Endodermal cell (in vitro differentiated cells): ENCODE data around the gene RFC1. TPM values are rescaled to one million over a fixed set of nuclear protein-coding genes. Genes with fewer than 3 reads are reported as not detected.
"Not testable (repeated sequence)": the region's sequence is repeated elsewhere in the genome, so short reads cannot be mapped to it uniquely, and the experiment has no call there.

Experiments
- DNase-seq: peaks from one replicate; pipeline ENCODE4 v3.0.0-alpha.2; 2017
- H3K27ac ChIP-seq: 2 replicates; pipeline ENCODE4 v1.5.1; 2013; ENCODE audit warnings: mild to moderate bottlenecking, low read depth, low read length, moderate library complexity
- H3K27me3 ChIP-seq: 2 replicates; pipeline ENCODE4 v1.6.1; 2013; ENCODE audit warnings: mild to moderate bottlenecking, low read length, moderate library complexity; ENCODE audit not compliant: insufficient read depth, control insufficient read depth, poor library complexity, severe bottlenecking
- H3K36me3 ChIP-seq: 2 replicates; pipeline ENCODE4 v1.7.0; 2013; ENCODE audit warnings: mild to moderate bottlenecking, low read length, moderate library complexity; ENCODE audit not compliant: control insufficient read depth, insufficient read depth
- H3K4me1 ChIP-seq: one replicate; pipeline ENCODE4 v1.7.0; 2013; ENCODE audit warnings: low read length; ENCODE audit not compliant: control insufficient read depth, insufficient read depth
- H3K4me3 ChIP-seq: 2 replicates; pipeline ENCODE4 v1.5.1; 2013; ENCODE audit warnings: mild to moderate bottlenecking, low read length, moderate library complexity
- H3K9ac ChIP-seq: 2 replicates; pipeline ENCODE4 v1.6.1; 2013; ENCODE audit warnings: mild to moderate bottlenecking, low read length, moderate library complexity; ENCODE audit not compliant: poor library complexity, severe bottlenecking; ENCODE audit errors: extremely low read depth
- H3K9me3 ChIP-seq: 2 replicates; pipeline ENCODE4 v1.6.1; 2013; ENCODE audit warnings: mild to moderate bottlenecking, low read length, moderate library complexity; ENCODE audit not compliant: control insufficient read depth
- H3K27ac Mint-ChIP-seq: 2 replicates; pipeline ENCODE4 v1.8.0; 2020; ENCODE audit warnings: mixed read lengths
- H3K27me3 Mint-ChIP-seq: 2 replicates; pipeline ENCODE4 v1.8.0; 2021; ENCODE audit warnings: mild to moderate bottlenecking, mixed read lengths; ENCODE audit not compliant: insufficient read depth
- H3K36me3 Mint-ChIP-seq: 2 replicates; pipeline ENCODE4 v1.8.0; 2020; ENCODE audit warnings: low read depth, mixed read lengths
- H3K4me1 Mint-ChIP-seq: 2 replicates; pipeline ENCODE4 v1.8.0; 2020; ENCODE audit warnings: mixed read lengths
- H3K4me3 Mint-ChIP-seq: 2 replicates; pipeline ENCODE4 v1.8.0; 2020; ENCODE audit warnings: mild to moderate bottlenecking, moderate library complexity, mixed read lengths
- H3K9me3 Mint-ChIP-seq: 2 replicates; pipeline ENCODE4 v1.8.0; 2020; ENCODE audit warnings: mild to moderate bottlenecking, mixed read lengths
- WGBS, 2 experiments: methylation state at CpG; one replicate each; pipeline versions ENCODE4 v1.1.5 to v1.1.7; 2013; ENCODE audit warnings: missing lambda C conversion rate in 2 of 2, mixed read lengths in 1 of 2; ENCODE audit not compliant: insufficient coverage in 1 of 2, insufficient read length in 1 of 2; 5-methylcytosine and 5-hydroxymethylcytosine counted together
- total RNA-seq, 2 donors: library from RNA; stranded (reverse); fragmentation: NEBNext Ultra II Directional in 1 of 2; extraction: Animal tissue kit (Norgen Biotek cat#: 25700) in 1 of 2; gene quantifications; 2 replicates in 1 of 2; 3 replicates in 1 of 2; pipeline ENCODE4 v1.2.1, GENCODE V29; 2021
- TF ChIP-seq, protein P1 (sequence below): fragments of 200-600 bp; sonication (generic); conservative IDR thresholded peaks from 2 replicates; pipeline ENCODE4 v1.5.0; 2021; ENCODE audit warnings: antibody characterized with exemption, mild to moderate bottlenecking

RFC1 gene
- total RNA-seq, 2 donors from 2014 or later: 56.4 to 57.0 TPM

DNA sequence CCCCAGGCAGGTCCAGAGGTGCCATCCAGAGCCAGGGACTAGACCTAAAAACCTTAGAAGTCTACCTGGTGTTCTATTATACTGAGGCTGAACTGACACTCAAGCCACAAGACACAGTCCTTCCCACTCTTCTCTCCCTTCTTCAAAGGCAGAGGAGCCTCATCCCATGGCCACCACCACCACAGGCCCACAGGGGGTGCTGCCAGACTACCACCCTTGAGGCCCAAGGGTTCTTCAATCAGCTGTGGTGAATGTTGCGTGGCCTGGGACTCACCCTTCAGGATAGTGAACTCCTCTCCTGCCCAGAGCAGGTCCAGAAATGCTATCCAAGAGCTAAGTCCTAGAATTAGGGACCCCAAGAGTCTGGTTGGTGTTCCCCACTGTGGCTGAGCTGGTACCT, 17.5 kb upstream of the RFC1 start:
- Histone ChIP-seq H3K4me1 (no peaks in the 10 kb centered on the region), H3K4me3 (no peak overlapping the region), H3K36me3 (no peaks in the 10 kb centered on the region), H3K9me3 (peaks cover 5% of the 10 kb centered on the region), H3K27ac (no peak overlapping the region), H3K9ac (no peak overlapping the region), H3K27me3 (no peaks in the 10 kb centered on the region)
- H3K27me3 Mint-ChIP-seq: peaks cover 18% of the 10 kb centered on the region
- no peak overlapping the region for H3K4me3 Mint-ChIP-seq
- TF ChIP-seq, protein P1, sequence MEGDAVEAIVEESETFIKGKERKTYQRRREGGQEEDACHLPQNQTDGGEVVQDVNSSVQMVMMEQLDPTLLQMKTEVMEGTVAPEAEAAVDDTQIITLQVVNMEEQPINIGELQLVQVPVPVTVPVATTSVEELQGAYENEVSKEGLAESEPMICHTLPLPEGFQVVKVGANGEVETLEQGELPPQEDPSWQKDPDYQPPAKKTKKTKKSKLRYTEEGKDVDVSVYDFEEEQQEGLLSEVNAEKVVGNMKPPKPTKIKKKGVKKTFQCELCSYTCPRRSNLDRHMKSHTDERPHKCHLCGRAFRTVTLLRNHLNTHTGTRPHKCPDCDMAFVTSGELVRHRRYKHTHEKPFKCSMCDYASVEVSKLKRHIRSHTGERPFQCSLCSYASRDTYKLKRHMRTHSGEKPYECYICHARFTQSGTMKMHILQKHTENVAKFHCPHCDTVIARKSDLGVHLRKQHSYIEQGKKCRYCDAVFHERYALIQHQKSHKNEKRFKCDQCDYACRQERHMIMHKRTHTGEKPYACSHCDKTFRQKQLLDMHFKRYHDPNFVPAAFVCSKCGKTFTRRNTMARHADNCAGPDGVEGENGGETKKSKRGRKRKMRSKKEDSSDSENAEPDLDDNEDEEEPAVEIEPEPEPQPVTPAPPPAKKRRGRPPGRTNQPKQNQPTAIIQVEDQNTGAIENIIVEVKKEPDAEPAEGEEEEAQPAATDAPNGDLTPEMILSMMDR: peak; percentile 57
- H3K4me1 Mint-ChIP-seq: no peaks in the 10 kb centered on the region
- H3K36me3 Mint-ChIP-seq: no peaks in the 10 kb centered on the region
- peak; percentile 52 for DNase-seq
- no peak overlapping the region for H3K27ac Mint-ChIP-seq
- peaks cover 8% of the 10 kb centered on the region for H3K9me3 Mint-ChIP-seq
- 88 to 92% methylated on average over 1 of the region's 1 CpG for WGBS, 2 experiments

DNA sequence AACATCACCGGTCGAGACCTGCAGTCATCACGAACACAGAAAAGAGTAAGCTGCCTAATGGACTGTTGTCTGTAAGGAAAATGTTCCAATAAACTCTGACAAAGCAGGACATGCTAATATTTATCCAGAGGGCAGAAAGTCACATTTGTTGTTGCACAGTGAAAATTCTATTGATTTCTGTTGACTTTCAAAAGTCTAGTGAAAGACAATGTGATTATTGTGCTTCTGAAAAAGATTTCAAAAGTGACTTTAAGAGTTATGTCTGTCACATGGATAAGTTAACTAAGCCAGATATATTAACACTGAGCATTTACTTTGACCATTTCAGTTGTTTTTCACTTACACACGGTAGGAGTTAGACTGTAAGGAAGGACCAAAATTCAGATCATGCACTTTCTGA, 9.3 kb upstream of the RFC1 start:
- H3K4me3 ChIP-seq: no peak overlapping the region
- WGBS, 2 experiments: 88 to 96% methylated on average over 4 of the region's 4 CpGs
- no peak overlapping the region for H3K27ac ChIP-seq
- H3K9me3 ChIP-seq: peaks cover 16% of the 10 kb centered on the region
- Mint-ChIP-seq H3K27ac (no peak overlapping the region), H3K4me1 (no peaks in the 10 kb centered on the region), H3K36me3 (no peaks in the 10 kb centered on the region), H3K27me3 (peaks cover 20% of the 10 kb centered on the region), H3K4me3 (no peak overlapping the region), H3K9me3 (peaks cover 33% of the 10 kb centered on the region)
- no peaks in the 10 kb centered on the region for H3K4me1 ChIP-seq
- DNase-seq: no peak
- TF ChIP-seq, protein P1: no peak
- no peaks in the 10 kb centered on the region for H3K36me3 ChIP-seq
- H3K27me3 ChIP-seq: no peaks in the 10 kb centered on the region
- no peak overlapping the region for H3K9ac ChIP-seq

DNA sequence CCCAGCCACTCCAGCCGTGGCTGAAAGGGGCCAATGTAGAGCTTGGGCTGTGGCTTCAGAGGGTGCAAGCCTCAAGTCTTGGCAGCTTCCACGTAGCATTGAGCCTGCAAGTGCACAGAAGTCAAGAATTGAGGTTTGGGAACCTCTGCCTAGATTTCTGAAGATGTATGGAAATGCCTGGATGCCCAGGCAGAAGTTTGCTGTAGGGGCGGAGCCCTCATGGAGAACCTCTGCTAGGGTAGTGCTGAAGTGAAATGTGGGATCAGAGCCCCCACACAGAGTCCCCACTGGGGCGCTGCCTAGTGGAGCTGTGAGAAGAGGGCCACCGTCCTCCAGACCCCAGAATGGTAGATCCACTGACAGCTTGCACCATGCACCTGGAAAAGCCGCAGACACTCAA, 5.0 kb upstream of the RFC1 start:
- H3K4me3 Mint-ChIP-seq, H3K27ac Mint-ChIP-seq, H3K4me1 ChIP-seq, H3K4me1 Mint-ChIP-seq, H3K4me3 ChIP-seq, H3K36me3 Mint-ChIP-seq, H3K36me3 ChIP-seq, H3K27me3 ChIP-seq, H3K27ac ChIP-seq, H3K9ac ChIP-seq, DNase-seq: not testable (repeated sequence)
- peaks cover 35% of the 10 kb centered on the region for H3K9me3 Mint-ChIP-seq
- WGBS, 2 experiments: 79 to 84% methylated on average over 5 to 6 of the region's 6 CpGs
- peaks cover 33% of the 10 kb centered on the region for H3K27me3 Mint-ChIP-seq
- H3K9me3 ChIP-seq: peaks cover 12% of the 10 kb centered on the region

DNA sequence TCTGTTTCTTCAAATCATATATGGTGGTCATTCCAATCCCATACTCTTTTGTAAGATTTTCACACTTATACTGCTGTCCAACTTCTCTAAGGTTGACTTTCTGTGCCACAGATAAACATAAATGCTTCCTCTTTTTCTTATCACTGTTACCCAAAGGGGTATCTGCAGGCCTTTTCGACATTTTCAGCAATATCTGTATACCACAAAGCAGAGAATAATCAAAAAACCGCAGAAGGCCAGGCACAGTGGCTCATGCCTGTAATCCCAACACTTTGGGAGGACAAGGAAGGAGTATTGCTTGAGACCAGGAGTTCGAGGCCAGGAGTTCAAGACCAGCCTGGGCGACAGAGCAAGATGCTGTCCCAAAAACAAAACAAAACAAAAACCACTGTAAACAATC, 3.1 kb upstream of the RFC1 start:
- Histone ChIP-seq H3K4me3 (no peak overlapping the region), H3K9me3 (peaks cover 12% of the 10 kb centered on the region), H3K9ac (no peak overlapping the region), H3K27ac (no peak overlapping the region), H3K27me3 (no peaks in the 10 kb centered on the region), H3K36me3 (no peaks in the 10 kb centered on the region), H3K4me1 (no peaks in the 10 kb centered on the region)
- Mint-ChIP-seq H3K27me3 (peaks cover 33% of the 10 kb centered on the region), H3K4me3 (no peak overlapping the region), H3K4me1 (peaks cover 10% of the 10 kb centered on the region), H3K9me3 (peaks cover 35% of the 10 kb centered on the region), H3K36me3 (no peaks in the 10 kb centered on the region), H3K27ac (no peak overlapping the region)
- DNase-seq: no peak
- WGBS, 2 experiments: 71 to 83% methylated on average over 1 to 3 of the region's 4 CpGs
- TF ChIP-seq, protein P1: no peak
